ENCODE results near the gene PYCR2. TPM values are rescaled to one million over a fixed set of nuclear protein-coding genes. Genes with fewer than 3 reads are reported as not detected.

PYCR2 gene
- total RNA-seq, 1 donor from 2014 or later: 97.0 TPM

DNA sequence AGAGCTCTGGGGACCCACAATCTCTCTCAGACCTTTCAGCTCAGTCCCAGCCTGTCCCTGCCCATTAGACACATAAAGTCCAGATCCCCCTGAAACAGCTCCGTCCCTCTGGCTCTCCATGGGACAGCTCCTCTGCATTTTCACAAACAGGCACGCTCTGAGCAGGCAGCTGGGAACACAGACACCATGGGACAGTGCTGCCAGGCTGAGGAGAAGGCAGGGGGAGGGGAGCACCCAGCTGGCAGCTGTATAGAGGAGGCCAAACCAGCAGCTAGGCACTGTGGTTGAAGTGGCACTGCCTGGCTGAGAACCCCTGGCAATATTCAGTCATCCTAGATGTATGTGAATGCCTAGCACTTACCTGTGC lies 43.8 kb downstream of the PYCR2 start:
- intact Hi-C loops (cut with micrococcal nuclease): loop anchor here (2.0 kb wide), 1 partner anchor 31 kb away; no protein-coding TSS in a partner anchor

DNA sequence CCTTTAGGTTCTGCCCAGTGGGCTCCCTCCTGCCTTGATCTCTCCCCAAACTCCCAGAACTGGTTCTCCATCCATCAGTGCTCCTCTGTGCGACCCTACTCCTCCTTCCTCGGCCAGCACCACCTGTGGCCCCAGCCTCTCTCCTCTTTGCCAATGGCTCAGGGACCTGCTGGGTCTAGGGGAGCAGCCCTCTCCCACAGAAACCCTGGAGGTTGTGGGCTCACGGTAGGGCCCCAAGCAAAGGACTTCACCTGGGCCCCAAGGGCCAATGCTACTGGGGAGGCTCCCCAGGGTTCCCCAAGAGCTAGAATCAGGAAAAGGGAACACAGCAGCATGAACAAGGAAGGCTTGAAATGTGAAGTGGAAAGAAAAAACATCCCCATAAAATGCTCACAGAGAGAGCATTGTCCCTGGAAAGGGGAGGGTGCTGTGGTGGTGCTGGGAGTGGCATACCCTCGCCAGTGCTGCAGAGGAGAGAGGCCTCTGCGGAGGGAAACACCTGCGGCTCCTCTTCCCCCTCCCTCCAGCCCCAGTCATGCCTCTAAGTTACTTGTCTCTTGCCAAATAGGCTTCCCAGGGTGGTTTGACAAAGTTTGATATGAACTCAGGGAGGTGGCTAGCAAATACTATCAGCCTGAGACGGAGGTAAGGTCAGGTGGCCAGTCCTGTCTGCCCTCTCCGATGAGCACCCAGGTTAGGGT lies 44.4 kb downstream of the PYCR2 start:
- intact Hi-C loops (cut with micrococcal nuclease): loop anchor here (2.0 kb wide), 1 partner anchor 31 kb away; no protein-coding TSS in a partner anchor

DNA sequence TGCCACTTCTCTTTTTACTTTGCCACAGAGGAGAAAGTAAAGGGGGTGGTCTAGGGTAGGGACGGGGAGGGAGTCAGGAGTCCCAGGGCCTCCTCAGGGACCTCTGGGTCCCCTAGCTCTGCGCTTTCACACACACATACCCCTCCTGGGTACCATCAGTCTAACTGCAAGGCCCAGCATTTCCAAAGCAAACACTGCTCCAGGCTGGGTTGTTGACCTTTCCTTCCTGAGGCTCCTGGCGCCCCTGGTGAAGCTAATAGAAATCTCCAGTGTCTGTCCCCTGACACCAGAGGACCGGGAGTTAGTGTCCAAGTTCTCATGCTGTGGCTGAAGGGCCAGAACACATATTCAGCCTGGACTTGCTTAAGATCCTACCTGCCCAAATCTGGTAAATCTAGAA lies 45.8 kb downstream of the PYCR2 start:
- intact Hi-C loops (cut with micrococcal nuclease): no loop called here

DNA sequence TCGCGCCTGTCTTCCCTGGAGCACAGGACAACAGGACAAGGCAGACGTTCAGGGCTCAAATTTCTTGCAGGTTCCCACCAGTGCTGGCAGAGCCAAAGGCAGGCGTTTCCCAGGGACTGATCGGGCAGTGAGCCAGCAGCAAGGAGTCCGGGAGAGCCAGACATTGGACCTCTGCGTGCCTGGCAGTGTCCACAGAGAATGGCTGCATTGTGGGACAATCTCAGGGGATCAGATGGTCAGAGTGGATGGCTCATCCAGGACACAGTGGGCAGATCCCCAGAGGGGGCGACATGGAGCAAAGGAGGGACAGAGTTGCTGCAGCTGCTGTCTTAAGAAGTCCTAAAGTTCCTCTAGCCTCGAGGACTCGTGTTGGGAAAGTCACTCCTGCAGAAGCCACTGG lies 46.5 kb downstream of the PYCR2 start:
- intact Hi-C loops (cut with micrococcal nuclease): no loop called here

DNA sequence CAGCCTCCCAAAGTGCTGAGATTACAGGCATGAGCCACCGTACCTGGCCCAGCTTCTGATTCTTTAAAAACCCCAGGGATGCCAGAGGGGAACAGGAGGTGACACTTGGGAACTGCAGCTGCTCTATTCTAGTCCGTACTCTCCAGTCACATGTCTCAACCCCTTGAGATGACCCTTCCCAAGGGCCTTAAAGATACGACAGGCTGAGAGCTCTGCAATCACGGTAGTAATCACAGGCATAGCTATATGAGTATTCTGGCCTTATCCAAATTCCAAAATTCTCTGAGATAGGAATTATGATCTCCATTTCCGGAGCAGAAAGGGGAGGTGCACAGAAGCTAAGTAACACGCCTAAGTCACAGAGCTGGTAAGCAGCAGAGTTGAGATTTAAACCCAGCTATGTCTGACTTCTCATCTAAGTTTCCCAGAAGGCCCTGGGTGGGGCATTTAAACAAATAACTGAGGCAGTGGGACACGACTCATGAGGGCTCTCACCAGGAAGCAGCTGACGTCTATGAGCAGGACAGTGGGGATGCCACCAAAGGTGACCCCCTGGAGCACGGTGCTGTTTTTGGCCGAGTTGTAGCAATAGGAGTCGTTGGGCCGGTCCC lies 47.0 kb downstream of the PYCR2 start:
- intact Hi-C loops (cut with micrococcal nuclease): no loop called here

DNA sequence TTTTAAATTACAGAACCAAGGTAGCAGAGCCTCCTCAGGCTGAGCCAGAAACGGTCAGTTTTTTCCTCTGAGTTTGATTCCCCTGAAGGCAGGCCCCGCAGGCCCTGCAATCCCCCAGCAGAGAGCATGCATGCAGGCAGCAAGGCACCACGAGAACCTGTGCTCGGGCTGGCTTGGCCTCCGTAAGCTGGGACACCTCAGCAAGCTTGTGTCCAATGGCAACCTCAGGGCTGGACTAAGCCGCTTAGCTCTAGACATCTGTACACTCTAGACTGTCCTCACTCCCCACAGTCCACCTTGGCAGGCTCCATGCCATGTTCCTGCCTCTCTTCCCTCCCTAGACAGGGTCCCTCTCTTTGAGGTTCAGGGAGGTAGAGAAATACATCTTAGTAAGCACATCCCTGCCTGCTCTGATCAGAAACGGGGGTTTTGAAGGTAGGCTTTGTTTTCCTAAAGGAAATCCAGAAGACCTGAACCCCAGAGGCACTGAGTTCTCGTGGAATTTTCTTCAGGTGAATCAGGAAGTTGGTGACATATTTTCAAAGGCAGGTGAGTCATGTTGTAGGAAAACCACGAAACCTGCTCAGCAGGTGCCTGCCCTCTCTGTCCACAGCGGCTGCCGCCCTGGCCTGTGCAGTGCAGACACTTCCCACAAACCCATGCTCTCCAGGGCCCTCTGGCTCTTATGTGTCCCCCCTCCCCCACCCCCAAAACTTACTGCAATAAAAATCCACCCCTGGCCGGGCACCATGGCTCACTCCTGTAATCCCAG lies 48.8 kb downstream of the PYCR2 start:
- intact Hi-C loops (cut with micrococcal nuclease): no loop called here

DNA sequence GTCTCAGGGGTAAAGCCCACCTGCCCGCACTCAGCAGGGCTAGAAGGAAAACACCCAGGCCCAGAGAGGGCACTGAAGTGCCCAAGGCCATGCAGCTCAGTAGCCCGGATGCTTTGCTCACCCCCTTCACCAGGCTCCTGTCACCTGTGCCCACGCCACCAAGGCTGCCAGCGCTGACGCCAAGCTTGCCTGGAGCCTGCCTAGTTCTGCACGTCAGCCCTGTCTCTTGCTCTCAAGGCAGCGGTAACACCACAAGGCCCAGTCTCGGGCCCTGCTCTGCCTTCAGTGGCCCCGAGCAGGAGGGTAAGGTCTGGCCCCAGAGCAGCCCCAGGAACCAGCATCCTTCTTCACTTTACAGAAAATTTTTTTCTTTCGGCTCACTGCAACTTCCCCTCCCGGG lies 49.6 kb downstream of the PYCR2 start:
- intact Hi-C loops (cut with micrococcal nuclease): no loop called here

DNA sequence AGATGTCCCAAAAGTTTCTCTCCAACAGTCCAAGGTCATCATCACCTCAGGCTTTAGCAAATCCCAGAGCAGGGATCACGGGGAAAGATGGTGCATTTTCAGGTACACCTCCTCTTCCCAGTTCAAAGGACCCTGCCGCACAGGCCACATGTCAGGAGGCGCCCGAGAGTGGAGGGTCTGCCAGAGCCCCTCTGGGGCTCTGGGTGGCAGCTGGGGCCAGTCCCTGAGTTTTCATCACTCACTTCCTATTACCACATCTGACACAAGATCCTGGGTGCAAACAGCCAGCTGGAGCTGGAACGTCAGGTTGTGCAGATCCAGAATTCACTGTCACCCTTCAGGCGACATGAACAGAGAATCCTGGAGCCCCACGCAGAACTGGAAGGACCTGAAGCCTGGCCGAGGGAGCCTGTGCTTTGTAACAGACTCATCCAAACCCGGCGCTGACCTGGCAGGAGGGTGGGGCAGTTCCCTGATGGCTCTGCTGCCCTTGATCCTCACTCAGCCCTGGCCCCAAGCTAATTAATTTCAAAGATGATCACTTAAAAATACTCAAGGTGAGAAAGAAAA lies 50.7 kb downstream of the PYCR2 start:
- intact Hi-C loops (cut with micrococcal nuclease): no loop called here

DNA sequence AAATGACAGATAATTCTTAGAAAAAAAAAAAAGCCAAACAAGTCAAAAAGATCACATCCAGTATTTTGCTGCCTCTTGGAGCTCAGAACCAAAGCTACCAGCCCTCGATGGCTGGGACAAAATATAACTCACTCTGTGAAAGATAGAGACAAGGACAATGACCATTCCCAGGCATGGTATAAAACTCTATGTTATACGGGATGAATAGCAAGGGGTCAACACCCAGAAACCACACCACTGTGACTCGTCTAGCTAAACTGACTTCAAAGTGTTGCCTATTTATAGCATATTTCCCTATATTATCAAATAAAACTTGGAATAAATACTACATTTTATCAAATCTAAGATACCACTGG lies 52.0 kb downstream of the PYCR2 start:
- intact Hi-C loops (cut with micrococcal nuclease): no loop called here

DNA sequence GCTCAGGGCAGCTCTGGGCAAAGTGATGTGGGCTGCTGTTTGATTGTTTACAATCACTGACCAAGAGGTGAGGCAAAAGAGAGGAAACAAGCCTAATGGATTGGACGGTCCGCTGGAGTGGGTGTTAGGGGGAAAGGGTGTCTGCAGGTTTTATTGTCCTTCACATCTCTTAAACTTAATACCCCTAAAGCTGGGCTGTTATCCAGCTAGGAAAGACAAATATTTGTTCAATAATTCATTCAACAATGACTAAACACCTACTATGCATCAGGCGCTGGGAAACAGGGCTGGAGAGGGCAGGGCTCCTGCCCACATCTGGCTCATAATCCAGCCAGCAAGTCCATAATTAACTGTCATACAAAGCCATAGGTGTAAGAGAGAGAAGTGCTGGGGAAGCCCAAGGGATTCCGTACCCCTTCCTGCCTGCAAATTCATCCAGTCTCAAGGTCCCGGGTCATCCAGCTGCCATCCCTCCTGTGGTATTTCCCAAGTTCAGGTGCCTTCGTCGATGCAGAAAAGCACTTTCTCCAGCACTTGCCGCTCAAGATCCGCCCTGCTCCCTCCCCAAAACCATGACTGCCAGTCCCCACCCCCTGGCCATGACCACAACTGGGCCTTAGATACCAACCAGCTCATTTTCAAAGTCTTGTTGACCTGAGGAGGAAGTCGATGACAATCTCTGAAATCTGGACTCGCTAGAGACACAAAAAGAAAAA lies 52.5 kb downstream of the PYCR2 start:
- intact Hi-C loops (cut with micrococcal nuclease): no loop called here

DNA sequence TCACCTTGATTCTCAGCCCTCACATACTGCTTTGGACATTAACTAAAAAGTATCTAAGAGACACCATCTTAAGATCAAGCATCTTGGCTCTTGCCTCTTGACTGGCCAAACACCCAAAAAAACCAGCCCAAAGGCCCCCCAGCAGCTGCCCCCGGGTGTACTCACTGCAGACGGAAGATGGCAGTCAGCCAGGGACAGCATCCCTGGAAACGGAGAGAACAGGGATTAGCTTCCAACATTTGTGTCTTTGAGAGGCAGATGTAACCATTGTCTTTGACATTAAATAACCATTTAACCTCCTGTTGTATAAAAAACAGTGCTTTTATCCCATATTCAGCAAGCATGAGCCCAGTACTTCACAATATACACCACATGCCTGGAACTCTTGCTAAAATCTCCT lies 53.1 kb downstream of the PYCR2 start:
- intact Hi-C loops (cut with micrococcal nuclease): no loop called here

Other genes starting within 250 kb of the PYCR2 start
- 230 and 238 TPM in 2 replicates for gene SRP9, start 146.4 kb downstream of the PYCR2 start, total RNA-seq
- 1.5 and 2.2 TPM in 2 replicates for gene EPHX1, start 114.1 kb downstream of the PYCR2 start, total RNA-seq
- gene TMEM63A, start 41.9 kb downstream of the PYCR2 start, total RNA-seq: 96.5 and 97.9 TPM in 2 replicates
- not detected in 2 replicates for gene LEFTY1, start 35.1 kb downstream of the PYCR2 start, total RNA-seq
- not detected in 2 replicates for gene LEFTY2, start 17.0 kb upstream of the PYCR2 start, total RNA-seq
- 20.0 and 20.5 TPM in 2 replicates for gene SDE2, start 75.1 kb upstream of the PYCR2 start, total RNA-seq
- 549 and 558 TPM in 2 replicates for gene H3-3A, start 138.5 kb upstream of the PYCR2 start, total RNA-seq